A673 (cell line): ENCODE data around the gene STK38L.
"Not testable (repeated sequence)": the region's sequence is repeated elsewhere in the genome, so short reads cannot be mapped to it uniquely, and the experiment has no call there.

Experiments
- EZH2 ChIP-seq: fragments of 200-600 bp; sonication (generic); IDR thresholded peaks from 2 replicates; pipeline ENCODE4 v1.6.1; 2017; ENCODE audit warnings: borderline replicate concordance, low read depth, mild to moderate bottlenecking, mixed read lengths, antibody characterized with exemption, low read length; ENCODE audit not compliant: poor library complexity, severe bottlenecking
- TF ChIP-seq, protein P1 (sequence below): fragments of 300-800, 200-600 bp; sonication (generic); conservative IDR thresholded peaks from 2 replicates; pipeline ENCODE4 v1.5.1; 2017; ENCODE audit warnings: low read depth, mild to moderate bottlenecking, antibody characterized with exemption, low read length, moderate library complexity, mixed read lengths

DNA sequence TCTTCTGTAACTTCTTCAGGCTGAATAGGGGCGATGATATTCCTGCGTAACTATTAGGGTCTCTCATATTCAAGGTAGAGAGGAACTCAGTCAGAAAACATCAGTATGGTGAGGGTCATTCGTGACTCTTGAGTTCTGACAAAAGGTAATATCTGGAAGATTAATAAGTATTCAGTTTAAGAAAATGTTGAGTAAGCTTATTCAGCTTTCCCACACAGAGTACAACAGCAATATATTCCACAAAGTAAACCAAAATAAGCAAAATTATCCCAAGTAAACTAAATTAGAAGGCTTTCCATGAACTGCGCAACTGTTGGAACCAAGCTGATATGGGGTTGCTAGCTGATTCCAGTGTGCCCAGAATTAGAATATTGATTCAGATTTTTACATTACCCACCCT is 12.7 kb upstream of the STK38L start:
- TF ChIP-seq EZH2, result not testable (repeated sequence)
- TF ChIP-seq, protein P1, sequence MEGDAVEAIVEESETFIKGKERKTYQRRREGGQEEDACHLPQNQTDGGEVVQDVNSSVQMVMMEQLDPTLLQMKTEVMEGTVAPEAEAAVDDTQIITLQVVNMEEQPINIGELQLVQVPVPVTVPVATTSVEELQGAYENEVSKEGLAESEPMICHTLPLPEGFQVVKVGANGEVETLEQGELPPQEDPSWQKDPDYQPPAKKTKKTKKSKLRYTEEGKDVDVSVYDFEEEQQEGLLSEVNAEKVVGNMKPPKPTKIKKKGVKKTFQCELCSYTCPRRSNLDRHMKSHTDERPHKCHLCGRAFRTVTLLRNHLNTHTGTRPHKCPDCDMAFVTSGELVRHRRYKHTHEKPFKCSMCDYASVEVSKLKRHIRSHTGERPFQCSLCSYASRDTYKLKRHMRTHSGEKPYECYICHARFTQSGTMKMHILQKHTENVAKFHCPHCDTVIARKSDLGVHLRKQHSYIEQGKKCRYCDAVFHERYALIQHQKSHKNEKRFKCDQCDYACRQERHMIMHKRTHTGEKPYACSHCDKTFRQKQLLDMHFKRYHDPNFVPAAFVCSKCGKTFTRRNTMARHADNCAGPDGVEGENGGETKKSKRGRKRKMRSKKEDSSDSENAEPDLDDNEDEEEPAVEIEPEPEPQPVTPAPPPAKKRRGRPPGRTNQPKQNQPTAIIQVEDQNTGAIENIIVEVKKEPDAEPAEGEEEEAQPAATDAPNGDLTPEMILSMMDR, result not testable (repeated sequence)
